GM19238 (cell line): ENCODE measurements around the gene L3MBTL2.
A peak's percentile ranks its signal among the peaks of the same experiment; 100 is the strongest.

Source experiments
- DNase-seq: peaks from one replicate; pipeline ENCODE4 v3.0.0; 2011; ENCODE audit warnings: low spot score; ENCODE audit not compliant: insufficient read length

The L3MBTL2 gene

DNA sequence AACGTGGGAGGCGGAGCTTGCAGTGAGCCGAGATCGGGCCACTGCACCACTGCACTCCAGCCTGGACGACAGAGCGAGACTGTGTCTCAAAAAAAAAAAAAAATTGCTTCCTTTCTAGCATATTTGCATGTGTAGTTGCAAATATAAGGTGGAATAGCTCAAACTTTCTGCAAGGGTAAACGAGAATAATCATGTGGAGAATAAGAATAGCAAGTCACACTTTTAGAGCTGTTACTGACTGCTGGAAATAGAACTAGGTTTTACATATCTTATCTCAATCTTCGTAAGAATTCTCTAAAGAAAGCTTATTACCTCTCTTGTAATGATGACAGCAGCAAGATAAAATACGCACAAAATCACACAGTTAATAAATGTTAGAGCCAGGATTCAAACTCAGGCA lies 1.6 kb downstream of the L3MBTL2 start:
- DNase-seq = no peak

DNA sequence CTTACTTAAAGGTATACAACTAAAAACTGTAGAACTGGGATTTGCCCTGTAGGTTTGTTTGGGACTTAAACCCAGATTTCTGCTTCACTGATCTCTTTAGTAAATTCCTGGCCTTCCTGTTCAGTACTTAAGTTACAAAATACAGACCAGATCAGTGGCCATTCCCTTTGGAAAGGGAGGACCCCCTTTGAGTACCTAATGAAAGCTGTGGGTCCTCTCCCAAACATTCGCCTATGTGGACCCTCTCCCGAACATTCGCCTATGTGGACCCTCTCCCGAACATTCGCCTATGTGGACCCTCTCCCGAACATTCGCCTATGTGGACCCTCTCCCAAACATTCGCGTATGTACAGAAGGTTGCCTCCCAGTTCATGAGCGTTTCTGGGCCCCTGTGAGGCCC lies 10.3 kb downstream of the L3MBTL2 start:
- no peak for DNase-seq

DNA sequence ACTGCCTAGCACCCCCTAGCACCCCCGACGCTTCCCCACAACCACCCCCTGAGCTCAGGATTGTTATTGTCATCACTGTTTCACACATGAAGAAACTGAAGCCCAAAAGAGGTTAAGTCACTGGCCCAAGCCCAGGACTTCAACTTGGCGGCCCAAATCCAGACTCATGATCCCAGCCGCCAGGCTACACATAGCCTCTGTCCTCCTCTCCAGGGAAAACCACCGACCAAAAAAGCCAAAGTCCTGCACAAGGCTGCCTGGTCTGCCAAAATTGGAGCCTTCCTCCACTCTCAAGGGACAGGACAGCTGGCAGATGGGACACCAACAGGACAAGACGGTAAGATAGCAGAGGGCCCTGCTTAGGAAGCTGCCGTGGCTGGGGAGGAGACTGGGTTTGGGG lies 10.8 kb downstream of the L3MBTL2 start:
- DNase-seq = no peak

DNA sequence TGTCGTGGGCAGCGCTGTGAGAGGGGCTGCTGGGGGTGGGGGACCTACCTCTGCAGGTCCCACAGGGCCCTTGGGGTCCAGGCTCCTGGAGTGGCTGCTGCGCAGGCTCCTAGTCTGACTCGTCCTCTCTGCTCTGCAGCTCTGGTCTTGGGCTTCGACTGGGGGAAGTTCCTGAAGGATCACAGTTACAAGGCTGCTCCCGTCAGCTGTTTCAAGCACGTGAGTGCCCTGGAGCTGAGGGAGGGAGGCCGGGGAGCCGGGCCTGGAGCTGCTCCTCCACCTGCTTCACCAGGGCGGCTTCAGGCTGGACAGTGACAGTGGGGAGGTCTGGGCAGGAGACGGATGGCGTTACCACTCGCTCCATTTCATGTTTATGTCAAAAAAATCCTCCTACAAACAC lies 11.9 kb downstream of the L3MBTL2 start:
- no peak for DNase-seq

DNA sequence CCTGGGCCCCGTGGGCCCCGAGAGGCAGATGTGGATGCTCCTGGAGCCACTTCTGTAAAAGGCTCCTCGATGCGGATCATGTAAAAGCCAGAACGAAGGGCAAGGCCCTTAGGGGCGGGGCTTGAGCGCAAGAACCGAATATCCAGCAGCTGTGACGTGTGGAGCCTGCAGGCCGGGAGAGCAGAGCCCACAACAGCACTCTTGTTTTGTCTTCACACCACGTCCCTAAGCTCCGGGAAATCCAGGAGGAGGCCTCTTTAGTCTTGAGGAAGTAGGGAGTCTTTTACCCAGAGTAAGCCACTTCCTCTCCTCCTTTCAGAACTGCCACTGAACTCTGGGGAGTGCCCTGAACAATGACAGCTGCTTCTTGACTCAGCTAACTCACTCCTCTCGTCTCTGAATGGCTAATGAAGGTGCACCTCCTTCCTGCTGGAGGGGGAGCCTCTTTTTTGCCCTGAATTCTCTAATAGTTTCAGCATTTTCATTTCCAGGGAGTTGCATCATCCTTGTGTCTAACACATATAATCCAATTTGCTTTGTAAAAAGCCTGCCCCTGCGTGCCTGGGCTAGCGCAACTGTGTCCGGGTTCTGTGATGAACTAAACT lies 12.5 kb downstream of the L3MBTL2 start:
- DNase-seq = peak; percentile 56

DNA sequence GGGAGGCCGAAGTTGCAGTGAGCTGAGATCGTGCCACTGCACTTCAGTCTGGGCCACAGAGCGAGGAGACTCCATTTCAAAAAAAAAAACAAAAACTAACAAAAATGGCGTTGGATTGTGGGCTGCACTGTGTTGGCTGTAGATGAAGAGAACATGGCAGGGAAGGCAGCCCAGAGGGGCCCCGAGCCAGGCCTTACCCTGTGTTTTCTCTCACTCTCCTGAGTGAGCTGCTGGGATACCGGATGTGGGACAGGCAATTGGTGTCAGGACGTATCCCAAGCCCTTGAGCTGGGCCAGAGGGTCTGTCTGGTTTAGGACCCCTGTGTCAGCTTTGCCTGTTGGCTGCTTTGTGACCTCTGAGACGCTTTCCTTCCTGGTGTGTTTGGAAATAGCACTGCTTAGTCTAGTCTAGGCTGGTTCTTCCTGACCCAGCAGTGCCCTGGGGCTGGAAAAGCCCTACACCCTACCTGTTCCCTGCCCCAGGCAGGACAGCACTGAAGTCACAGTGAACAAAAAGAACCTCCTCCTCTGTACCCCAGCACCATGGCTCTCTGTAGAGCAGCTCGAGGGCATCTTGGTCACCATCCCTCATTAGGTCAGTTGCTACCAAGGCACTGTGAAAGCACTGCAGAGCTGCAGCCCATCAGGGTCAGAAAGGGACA lies 17.9 kb downstream of the L3MBTL2 start:
- DNase-seq = no peak

DNA sequence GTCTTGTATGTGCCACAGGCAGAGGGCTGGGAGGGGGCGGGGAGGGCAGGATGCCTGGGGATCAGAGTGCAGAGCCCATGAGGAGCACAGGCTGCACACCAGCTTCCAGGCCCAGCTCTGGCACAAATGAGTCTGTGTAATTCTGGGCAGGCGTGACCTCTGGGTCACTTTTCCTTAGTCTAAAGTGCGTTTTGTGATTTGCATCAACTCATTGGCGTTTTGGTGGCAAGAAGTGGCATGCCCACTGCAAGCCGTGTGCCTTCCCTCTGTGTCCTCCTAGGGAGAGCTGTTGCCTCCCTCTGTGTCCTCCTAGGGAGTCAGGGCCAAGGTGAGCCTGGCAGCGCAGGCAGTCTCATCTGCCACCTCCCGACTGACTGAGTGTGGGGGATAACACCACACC lies 18.4 kb downstream of the L3MBTL2 start:
- DNase-seq = no peak

DNA sequence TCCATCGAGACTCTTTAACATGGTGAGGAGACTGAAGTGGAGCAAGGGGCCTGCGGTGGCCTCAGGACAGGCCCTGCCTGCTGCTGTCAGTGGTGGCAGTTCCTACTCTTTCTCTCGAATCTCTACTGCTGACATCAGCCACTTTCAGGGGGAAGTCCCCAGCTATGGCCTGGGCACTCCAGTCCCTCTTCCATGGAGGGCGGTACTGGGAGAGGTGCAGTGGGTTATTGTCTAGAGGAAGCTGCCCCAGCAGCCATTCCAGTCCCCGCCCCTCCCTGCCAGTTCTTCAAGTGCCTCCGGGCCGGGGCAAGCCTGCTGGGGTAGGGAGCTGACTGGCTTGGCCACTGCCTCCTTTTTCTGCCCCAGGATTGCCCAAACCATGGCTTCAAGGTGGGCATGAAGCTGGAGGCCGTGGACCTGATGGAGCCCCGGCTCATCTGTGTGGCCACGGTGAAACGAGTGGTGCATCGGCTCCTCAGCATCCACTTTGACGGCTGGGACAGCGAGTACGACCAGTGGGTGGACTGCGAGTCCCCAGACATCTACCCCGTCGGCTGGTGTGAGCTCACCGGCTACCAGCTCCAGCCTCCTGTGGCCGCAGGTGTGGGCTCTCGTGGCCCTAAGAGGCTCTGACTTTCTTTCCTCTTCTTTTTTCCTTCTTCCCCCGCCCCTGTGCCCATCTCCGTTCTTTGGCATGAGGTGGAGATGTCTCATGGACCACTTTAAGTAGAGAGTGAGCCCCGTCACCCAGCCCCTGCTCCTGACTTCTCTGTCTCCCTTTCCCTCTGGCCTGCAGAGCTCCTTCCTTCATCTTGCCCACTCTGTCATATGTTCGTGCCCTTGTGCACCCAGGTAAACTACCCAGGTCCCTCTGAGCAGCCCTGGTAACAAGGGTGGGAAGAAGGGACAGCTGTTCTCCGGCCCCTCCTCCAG lies 21.9 kb downstream of the L3MBTL2 start:
- DNase-seq = no peak

DNA sequence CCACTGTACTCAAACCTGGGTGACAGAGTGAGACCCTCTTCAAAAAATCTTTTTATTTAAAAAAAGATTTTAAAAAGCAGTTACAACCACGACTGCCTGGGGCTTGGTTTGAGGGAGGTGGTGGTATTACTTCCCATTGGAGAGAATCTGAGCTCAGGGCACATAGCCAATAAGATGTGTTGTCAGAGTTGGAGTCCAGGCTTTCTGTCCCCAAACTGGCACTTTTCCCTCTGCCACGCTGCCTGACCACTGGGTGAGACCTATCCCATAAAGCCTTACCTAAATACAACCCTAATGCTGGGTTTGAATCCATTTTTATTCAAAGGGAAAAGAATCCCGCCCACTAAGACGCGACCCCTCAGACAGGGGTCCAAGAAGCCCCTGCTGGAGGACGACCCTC lies 24.1 kb downstream of the L3MBTL2 start:
- DNase-seq = no peak

DNA sequence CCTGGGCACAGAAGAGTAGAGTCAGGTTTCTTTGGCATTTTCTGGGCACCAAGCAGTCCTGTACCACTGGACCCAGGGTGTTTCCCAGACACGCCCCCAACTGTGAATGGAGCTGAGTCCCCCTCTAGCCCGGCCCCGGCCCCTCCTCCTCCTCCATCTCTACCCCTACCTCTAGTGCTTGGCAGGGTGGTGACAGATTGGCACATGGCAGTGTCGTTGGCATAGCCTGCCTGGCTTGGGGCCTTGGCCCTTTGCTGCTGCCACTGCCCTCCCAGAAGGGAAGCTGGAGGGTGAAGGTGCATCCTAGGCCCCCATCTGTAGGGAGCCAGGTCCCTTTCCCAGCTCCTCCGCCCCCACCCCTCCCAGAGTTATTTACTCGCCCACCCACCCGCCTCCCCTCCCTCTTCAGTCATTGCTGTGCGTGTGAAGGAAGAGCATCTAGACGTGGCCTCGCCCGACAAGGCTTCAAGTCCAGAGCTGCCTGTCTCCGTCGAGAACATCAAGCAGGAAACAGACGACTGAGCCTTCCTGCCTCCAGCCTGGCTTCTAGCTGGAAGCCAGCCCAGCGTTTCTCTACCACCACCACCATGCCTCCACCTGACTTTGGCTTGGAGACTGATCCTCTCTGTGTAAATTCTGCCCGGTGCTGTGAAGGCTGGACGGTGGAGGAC lies 24.8 kb downstream of the L3MBTL2 start:
- DNase-seq = no peak

DNA sequence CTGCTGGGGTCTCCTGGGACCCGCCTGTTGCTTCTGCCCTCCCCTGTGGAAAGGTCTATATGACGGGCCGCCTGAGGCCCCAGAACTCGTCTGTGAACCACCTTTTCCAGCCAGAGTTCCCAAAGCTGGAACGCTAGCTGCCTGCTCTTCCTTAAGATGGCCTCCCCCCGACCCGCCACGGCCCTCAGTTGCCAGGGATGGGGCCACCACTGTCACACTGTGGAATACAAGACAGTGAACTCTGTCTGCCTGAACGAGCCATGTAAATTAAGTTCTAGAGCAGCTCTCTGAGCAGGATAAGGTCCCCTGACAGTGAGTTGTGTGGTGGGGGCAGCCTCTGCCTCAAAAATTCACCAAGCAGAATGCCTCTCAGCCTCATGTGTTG lies 25.3 kb downstream of the L3MBTL2 start:
- no peak for DNase-seq

DNA sequence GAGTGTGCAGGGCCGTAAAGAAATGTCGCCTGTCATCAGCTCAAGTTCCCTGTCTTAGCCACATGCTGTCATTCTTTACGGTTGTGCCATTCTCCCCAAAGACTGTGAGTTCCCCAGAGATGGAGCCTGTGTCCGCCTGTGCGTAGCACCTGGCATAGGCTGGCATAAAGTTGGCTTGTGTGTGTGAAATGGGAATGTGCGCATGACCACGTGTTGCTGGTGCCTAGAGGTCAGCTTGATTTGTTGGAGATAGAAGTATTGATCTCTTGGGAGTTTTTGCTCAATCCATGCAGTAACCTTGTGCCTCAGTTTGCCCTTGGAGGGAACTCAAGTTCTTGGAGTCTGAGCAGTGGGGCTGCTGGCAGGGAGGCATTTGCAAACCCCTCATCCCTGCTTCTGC lies 26.3 kb downstream of the L3MBTL2 start:
- DNase-seq = no peak

DNA sequence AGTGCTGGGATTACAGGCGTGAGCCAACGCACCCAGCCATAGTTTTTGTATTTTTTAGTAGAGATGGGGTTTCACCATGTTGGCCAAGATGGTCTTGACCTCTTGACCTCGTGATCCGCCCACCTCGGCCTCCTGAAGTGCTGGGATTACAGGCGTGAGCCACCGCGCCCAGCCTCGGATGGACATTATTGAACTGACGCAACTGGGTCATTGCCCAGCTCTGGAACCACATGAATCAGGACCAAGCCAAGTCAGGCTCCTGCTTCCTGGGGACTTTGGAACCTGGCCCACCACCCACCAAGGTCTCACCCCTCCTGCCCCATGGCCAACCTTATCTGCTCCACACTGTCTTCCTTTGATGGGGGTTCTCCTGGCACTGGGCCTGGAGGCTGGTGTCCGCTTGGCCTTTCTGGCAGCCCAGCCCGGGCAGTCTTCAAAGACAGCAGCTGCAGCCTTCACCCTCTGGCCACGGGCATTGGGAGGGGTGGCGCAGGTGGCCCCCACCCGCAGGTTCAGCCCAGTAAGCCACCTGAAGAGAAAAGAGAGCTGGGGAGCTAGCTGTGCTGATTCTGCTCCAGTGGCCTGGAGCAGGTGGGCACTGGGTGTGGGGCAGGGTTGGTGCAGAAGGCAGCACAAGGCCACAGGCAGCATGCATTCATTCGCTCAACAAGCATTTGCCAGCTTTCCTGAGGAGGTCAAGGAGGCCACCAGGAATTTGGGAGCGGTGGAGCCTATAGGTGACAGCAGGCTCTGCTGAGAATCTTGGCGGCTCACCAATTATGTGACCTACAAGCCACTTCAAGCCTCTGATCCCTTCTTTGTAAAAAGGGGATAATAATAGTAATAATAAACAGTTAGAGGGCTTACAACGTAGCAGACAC lies 29.9 kb downstream of the L3MBTL2 start:
- no peak for DNase-seq

DNA sequence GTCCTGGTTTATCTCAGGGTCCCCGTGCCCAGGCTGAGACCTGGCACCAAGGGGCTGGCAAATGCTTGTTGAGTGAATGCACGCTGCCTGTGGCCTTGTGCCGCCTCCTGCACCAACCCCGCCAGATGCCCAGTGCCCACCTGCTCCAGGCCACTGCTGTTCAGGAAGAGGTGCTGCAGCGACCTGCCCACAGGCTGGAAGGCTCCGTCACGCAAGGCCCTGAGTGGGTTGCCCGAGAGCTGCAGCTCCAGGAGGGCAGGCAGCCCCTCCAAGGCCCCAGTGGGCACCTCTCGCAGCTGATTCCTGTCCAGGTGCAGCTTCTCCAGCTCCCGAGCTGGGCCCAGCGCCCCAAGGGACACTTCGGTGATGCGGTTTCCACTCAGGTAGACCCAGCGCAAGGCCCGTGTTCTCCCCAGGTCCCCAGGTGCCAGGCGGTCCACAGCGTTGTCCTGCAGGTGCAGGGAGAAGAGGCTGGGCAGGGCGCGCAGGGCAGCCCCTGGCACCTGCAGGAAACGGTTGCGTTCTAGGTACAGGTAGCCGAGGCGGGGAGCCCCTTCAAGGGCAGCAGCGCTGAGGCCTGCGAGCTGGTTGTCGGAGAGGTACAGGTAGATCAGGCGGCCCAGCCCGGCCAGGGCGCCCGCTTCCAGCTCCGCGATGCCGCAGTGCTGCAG lies 32.1 kb downstream of the L3MBTL2 start:
- DNase-seq = no peak

DNA sequence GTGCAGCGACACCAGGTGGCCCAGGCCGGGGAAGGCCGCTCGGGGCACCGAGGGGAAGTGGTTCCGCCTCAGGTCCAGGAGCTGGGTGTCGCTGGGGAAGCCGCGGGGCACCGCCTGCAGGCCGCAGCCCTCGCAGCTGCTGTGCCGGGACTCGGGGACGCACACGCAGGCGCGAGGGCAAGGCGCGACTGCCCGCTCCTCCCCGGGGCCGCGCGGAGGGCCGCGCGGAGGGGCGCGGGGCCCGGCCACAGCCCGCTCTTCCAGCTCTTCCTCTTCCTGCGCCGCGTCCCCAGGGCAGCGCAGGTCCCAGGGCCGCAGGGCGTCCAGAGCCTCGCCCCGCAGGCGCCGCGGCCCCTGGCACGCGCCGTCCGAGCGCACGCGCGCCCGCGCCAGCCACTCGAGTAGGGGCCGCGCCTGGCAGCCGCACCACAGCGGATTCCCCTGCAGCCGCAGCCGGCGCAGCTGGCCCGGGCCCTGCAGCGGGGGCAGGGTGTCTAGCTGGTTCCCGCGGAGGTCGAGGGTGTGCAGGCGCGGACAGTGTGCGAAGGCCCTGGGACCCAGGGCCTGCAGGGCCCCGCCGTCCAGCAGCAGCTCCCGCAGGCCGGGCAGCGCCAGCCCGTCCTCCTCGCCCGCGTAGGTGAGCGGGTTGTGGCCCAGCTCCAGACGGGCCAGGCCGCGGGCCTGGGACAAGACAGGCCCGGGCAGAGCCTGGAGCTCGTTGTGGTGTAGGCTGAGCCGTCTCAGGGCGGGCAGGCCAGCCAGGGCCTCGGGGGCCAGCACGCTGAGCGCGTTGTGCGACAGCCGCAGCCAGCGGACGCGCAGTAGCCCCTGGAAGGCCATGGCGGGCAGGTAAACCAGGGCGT lies 32.8 kb downstream of the L3MBTL2 start:
- peak; percentile 94 for DNase-seq

DNA sequence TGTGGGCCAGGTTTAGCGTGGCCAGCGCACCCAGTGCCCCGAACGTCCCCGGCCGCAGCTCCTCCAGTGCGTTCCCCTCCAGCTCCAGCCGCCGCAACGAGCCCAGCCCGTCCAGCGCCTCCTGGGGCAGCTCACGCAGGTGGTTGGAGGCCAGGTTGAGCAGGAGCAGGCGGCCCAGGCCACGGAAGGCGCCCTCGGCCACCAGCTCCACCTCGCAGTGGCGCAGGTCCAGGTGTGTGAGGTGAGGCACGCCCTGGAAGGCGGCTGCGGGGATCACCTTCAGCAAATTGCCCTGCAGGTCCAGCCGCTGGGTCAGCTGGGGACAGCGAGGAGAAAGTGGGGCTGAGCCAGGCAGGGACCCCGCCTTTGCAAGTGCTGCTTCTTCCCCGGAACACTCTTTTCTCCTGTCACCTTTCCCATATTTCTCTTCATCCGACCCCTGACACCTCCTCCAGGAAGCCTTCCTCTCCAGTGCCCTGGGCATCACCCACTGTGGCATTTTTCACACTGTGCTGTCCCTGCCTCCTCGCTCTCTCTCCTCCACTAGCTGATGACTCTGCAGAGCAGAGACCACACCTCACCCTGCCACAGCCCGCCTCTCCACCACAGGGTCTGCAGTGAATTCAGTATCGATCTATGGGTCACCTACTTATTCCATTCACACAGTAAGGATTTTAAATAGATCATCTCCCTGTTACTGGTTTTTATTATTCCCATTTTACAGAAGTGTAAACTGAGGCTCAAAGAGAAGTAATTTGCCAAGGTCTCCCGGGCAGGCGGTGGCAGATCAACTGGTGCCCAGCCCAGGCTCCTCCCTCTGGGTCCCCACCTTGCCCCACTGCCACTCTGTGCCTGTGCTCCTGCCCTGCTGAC lies 33.7 kb downstream of the L3MBTL2 start:
- no peak for DNase-seq

DNA sequence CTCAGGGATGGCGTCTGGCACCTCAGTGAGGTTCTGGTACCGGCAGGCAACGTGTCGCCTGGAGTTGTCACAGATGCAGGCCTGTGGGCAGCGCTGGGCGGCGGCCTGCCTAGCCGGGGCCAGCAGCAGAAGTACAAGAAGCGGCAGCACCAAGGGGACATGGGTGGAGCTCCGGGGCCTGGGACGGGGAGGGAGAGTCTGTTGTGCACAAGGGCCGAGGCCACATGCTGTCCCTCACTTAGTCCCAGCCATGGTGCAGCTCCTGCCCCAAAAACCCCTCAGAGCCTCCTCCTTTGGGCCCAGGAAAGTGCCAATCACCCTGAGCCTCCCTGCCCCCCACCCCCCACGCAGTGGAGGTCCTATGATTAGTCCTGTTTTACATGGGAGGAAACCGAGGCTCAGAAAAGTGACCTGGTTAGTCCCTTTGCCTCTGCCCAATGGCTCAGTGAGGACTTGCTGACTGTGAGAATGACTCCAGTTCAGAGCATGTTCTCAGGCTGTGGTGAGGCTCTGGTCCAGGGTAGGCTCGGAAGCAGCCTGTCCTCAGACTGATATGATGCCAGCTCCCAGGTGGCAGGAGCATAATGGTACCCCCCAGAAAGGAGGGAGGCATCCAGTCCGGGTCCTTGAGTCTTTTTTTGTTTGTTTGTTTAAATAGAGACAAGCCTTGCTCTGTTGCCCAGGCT lies 34.5 kb downstream of the L3MBTL2 start:
- DNase-seq = no peak
